ENCODE results near the gene VSX2.

Gene VSX2

DNA sequence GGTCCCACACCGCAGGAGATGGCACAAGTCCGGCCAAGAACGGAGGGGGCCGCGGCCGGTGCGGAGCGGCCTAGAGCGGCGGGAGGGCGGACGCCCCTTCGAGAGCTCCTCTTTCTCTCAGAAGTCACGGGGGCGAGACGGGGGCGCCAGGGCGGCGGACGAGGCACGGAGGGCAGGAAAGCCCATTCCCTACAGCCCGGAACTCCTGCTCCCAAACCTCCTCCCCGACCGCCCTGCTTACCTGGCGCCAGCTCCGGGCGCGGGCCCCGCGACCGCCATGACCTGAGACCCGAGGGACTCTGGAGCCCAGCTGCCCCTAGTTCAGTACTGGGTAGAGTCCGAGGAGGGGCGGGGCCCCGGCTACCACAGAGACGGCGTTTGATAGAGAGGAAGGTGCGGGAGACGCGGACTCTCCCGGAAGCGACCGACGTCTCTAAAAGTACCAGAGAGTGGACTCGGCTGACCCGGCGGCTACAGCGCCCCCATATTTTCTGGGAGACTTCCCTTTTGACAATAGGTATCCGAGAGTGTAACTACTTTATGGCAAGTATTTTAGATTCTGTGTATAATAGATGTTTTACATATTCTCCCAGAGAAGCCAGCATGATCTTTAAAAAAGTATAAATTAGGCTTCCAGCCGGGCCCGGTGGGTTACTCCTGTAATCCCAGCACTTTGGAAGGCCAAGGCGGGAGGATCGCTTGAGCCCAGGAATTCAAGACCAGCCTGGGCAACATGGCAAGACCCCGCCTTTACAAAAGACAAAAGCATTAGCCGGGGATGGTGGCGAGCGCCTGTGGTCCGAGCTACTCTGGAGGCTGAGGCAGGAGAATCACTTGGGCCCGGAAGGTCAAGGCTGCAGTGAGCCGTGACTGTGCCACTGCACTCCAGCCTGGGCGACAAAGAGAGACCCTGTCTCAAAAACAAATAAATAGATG is 63.7 kb downstream of the VSX2 start, which contains the start of gene ABCD4:
TSS of gene ABCD4 (minus strand) at position 301 of the 936 bp plus-strand sequence. CDS start at position 279, 22 bp downstream.
- DNase-seq, result peak; percentile 70

DNA sequence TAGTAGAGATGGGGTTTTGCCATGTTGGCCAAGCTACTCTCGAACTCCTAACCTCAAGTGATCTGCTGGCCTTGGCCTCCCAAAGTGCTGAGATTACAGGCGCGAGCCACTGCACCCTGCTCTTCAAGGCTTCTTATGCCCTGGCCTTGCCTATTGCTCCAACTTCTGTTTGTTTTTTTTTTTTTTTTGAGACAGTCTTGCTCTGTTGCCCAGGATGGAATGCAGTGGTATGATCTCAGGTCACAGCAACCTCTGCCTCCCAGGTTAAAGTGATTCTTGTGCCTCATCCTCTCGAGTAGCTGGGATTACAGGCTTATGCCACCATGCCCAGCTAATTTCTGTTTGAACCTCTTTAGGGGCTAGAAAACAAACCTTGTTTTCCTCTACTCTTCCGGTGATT is 69.4 kb downstream of the VSX2 start:
- DNase-seq, result no peak

DNA sequence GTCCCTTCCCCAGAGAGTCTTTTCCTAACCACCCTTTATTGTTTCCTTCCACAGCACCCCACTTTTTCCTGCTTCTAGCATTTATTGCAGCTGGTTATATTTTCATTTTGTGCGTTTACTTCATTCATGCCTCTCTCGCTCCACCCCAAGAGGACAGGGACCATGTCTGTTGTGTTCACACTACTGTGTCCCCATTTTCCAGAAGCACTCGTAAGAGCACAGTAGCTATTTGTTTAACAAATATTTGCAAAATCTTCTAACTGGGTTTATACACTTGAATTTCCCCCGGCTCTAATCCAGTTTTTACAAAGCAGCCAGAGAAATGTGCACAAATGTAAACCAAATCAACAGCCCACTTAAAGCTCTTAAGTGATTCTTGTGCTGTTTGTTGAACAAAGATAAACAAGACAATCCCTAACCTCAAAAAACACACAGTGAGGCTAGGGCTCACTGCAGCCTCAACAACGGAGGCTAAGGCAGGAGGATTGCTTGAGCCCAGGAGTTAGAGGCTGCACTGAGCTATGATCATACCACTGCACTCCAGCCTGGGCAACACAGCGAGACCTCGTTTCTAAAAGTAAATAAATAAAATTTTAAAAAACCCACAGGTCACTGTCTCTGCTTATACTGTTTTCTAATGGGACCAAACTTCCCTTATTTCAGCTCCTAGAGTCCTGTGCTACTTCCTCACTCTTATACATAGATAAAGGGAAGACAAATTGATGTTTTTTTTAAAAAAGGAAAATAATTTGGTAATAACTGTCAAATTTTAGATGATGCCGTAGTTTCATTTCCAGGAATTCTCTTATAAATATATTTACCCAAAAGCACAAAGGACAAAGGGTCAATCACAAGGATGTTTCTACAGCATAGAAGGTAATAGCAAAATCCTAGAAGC is 70.1 kb downstream of the VSX2 start:
- DNase-seq, result no peak

DNA sequence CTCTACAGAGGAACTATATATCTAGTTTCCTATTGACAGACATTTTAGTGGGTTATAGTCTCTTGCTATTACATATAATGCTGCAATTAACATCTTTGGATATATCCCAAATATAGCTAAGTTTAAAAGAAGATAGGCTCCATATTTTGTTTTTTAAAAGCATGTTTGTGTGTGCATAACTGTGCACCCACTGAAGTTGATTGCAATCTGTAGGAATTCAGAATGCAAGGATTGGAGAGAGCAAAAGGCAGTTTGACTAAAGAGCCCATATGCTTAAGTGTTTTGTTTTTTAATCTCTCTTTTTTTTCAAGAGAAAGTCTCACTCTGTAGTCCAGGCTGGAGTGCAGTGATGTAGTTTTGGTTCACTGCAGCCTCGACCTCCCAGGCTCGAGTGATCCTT is 72.9 kb downstream of the VSX2 start:
- DNase-seq, result no peak
